EH (cell line): ENCODE results near the gene LRP2.

ENCODE experiments used
- DNase-seq: peaks from one replicate; pipeline ENCODE4 v3.0.0-alpha.2; 2015; ENCODE audit warnings: low read depth

The LRP2 gene

DNA sequence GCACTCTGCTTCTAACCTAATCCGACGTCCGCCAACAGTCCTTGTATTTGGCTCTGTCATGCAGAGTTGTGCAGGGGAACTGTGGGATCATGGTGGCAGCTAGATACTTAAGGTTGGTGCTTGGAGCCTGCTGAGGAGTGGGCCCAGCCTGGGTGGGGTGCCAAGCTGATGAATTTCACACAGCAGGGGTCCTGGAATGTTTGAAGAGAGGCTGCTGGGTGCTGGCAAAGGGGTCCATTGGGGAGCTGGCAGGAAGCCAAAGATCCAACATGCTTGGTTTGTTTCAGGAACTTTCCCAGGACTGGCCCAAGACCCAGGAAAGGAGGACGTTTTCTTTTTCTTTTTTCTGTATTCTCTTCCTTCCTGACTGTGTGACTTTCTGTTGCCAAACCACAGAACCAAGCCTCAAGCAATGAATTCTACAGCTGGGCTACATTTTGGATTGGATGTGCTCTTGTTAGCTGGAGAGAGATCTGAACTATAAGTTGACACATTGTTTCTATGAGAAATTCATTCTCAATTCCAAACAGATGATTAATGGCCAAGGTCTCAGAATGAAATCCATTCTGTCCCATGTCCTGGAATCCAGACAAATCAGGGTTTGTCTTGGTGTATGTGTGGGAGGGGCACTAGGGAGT, 243.1 kb downstream of the LRP2 start:
- peak; percentile 20 for DNase-seq

DNA sequence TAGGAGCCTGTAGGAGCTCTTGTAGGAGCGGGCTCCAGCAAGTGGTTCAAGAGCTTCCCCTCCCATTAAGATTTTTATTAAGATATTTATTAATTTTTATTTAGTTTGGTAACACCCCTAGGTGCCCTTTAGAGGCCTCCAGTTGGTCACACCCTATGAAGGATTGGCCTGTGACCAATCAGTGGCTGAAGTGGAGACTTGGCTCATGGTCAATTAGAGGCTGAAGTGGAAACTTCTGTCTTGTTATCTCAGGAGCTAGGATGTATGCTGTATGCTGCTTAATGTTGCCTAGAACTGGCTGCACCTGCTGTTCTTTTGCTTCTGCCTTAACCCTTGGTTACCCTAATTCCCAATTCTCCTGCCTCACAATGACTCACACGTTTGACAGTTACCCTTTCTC, 244.3 kb downstream of the LRP2 start:
- DNase-seq, result no peak

DNA sequence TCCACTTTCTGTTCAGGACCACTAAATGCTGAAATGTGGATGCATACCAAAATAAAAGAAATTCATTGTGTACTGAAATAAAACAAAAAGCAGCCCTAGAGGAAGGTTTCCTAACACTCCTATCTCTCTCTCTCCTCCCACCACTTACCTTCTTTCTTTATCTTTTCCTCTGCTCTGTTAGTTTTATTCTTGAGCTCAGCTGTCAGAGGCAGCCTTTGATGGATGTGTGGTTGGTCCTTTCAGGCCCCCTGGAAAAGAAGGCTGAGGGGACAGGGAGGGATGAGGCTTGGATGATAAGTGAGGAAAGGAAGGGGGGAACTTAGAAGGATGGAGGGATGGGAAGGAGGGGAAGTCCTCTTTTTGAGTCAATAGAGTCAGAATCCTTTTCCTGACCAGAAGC, 245.3 kb downstream of the LRP2 start:
- no peak for DNase-seq

GRCh38 chr2:169116327-169116726, 246.0 kb downstream of the LRP2 start:
- no peak for DNase-seq

DNA sequence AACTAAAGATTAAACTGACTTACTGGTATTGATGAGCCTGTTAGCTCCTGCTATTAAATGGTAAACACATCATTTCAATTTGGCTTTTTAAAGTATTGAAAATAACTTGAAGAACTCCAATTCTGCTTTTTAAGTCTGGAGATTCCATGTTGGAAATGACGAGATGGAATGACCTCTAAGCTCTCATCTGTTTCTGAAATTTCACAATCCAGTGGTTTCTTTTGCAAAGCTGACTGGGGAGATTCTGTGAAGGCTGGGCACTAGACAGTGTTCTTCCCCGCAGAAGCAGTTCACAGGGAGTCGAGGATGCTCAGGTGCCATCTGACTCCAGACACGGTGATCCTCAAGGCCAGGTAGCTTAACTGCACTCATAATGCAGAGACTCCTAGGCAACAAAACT, 248.3 kb downstream of the LRP2 start:
- DNase-seq, result no peak

DNA sequence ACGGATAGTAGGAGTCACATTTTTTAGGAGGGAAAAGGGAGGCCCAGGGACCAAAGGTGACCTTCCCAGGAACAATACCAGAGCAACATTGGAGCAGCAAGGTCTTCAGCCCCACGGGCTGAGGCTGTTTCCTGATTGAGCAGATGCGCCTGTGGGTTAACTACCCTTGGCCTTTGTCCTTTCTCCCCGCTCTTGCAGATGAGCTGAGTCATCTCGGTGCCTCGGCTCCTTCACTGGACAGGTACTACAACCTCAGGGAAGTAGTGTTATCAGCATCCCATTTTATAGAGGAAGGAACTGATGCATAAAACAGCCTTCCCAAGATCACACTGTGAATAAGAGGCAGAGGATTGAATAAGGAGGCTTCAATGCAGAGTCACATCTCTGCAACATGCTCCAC, 249.5 kb downstream of the LRP2 start:
- no peak for DNase-seq

- DNase-seq, result no peak
Observed at GRCh38 chr2:169110916-169111315, 251.4 kb downstream of the LRP2 start.

DNA sequence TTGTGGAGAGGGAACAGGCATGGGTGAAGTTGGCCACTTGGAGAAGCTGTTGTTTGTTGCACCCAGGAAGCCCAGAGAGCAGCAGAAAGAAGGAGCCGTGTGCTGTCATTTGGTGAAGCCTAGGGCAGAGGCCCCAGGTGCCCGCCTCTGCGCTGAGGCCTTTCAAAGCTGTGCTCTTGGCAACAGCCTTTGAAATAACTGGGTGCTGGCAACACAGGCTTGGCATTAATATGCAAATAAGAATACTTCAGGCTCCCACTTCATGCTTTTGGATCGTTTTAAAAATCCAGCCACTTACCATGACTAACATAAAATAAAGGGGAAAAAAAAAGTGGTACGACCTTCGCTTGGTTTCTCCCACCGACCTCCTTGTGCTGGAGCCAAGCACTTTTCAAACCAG, 251.9 kb downstream of the LRP2 start:
- DNase-seq, result no peak

GRCh38 chr2:169109502-169110409, 252.6 kb downstream of the LRP2 start:
- peak; percentile 68 for DNase-seq

DNA sequence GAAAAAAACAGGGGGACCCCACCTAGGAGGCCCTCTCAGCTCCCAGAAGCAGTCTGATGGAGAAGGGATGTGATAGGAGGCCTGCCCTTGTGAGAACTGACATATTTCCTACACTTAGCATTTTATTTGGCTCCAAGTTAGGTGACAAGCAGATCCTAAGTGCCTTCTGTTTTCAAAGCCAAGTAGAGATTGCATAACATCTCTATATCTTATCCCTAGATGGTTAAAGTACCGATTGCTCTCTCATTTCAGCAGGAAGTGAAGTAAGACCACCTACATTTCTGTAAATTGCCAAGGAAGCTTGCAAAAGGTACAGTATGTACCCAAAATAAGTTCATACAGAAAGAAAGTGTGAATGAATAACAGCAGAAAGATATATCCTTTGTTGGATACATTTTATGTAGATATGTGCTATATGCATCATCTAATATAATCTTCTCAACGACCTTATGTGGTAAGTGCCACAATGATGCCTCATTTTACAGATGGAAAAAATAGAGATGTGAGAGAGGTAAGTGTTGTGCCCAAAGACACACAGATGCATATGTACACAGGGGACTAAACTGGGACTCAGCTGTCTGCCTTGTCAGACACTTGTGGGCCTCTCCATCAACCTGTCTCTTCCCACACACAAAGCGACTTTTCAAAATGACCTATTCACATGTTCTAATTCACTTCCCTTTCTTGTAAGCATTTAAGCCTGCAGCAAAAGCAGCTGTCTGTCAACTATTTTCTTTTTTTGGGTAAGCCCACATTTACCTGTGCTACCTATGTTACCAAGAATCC, 254.0 kb downstream of the LRP2 start:
- no peak for DNase-seq

- DNase-seq, result no peak
Observed at GRCh38 chr2:169107645-169108044, 254.7 kb downstream of the LRP2 start.

GRCh38 chr2:169106563-169107545, 255.5 kb downstream of the LRP2 start:
- DNase-seq, result no peak

GRCh38 chr2:169106134-169106533, 256.2 kb downstream of the LRP2 start:
- no peak for DNase-seq

- no peak for DNase-seq
Observed at GRCh38 chr2:169105476-169105875, 256.9 kb downstream of the LRP2 start.

DNA sequence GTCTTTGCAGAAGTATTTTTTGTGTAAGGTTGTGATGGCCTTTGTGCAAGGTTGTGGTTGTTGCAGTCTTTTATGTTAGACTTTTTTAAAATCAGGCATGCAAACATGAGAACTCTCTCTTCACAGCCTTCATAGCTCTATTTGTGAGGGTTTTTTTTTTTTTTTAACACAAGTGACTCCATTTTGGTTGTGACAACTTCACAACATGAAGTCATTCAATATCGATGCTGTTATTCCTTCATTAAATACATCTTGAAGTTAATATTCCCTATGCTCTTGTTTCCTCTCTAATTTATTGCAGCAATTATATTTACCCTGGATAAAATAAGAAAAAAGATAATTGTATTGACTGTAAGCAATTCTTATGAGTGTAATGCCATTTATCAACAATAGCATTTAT, 257.5 kb downstream of the LRP2 start:
- no peak for DNase-seq

DNA sequence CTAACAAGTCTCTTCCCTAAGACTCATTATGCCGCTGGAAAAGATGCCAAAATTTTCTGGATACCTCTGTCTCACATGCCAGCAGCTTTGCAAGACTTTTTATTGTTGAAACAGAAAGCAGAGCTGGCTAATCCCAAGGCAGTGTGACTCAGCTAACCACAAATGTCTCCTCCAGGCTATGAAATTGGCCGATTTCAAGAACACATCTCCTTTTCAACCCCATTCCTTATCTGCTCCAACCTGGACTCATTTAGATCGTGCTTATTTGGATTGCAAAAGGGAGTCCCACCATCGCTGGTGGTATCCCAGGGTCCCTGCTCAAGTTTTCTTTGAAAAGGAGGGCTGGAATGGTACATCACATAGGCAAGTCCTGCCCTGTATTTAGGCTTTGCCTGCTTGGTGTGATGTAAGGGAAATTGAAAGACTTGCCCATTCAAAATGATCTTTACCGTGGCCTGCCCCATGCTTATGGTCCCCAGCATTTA, 266.7 kb downstream of the LRP2 start:
- peak; percentile 89 for DNase-seq

- no peak for DNase-seq
Observed at GRCh38 chr2:169094676-169095075, 267.7 kb downstream of the LRP2 start.

DNA sequence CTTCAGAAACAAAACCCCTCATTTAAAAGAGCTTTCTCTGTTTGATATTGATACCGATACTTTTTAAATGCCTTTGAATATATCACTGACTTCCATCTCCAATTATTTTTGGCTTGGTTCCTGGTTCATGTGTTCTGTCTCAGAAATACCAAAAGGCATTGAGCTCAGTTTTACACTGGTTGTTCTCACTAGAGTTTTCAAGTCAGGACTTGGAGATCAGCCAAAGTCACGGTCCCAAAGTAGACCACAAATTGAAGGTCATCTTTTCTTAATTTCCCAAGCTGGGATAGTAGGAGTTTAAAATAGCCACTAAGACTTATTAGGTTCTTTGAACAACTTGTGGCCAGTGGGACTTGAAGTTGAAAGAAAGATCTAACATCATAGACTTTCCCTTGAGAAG, 268.8 kb downstream of the LRP2 start:
- peak; percentile 3 for DNase-seq

- DNase-seq, result peak; percentile 14
Observed at GRCh38 chr2:169091761-169092519, 270.4 kb downstream of the LRP2 start.

DNA sequence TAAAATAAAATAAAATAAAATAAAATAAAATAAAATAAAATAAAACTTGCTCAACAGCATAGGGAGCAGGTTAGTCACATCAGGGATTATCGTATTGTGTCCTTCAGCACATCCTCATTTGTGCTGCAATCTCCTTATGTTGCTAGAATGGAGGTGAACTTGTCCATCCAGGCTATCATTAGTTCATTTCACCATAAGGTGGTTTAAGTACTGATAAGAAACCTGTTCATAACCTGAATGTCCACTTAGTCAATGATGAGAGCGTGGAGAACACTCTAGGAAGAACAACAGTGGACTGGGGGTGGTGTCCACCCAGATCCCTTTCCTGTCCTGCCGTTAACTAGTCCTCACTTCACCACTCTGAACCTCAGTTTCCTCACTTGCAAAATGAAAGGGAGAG, 271.1 kb downstream of the LRP2 start:
- no peak for DNase-seq
